H1 (cell line): ENCODE results near the gene TOR1B. TPM values are rescaled to one million over a fixed set of nuclear protein-coding genes. Genes with fewer than 3 reads are reported as not detected.

ENCODE experiments used
- CTCF ChIA-PET: fragments of 300-600 bp; sonication (Branson Sonifier 250); formaldehyde crosslinking; loops from one replicate; lab custom pipeline; 2021; ENCODE audit not compliant: partially characterized antibody; lab: Charles Lee
- POLR2A ChIA-PET: fragments of 300-600 bp; sonication (Branson Sonifier 250); formaldehyde crosslinking; loops from one replicate; lab custom pipeline; 2021; ENCODE audit warnings: inconsistent platforms; ENCODE audit not compliant: partially characterized antibody; lab: Charles Lee
- DNase-seq, 2 experiments: peaks; one replicate each; pipeline versions ENCODE4 v3.0.0 to v3.0.0-alpha.2; 2010 to 2022; ENCODE audit warnings: low spot score in 2 of 2, low read depth in 1 of 2, mixed read lengths in 1 of 2
- FAIRE-seq: peaks from 2 replicates; lab custom pipeline; 2011; peaks lifted over from hg19 to GRCh38; lab: Jason Lieb, UNC
- H2AFZ ChIP-seq: 2 replicates; pipeline ENCODE4 v1.8.1; 2012; ENCODE audit warnings: low read length, inconsistent platforms
- H2AK5ac ChIP-seq: 2 replicates; pipeline ENCODE4 v1.6.1; 2013; ENCODE audit warnings: low read depth, low read length
- H2BK120ac ChIP-seq: replicated peaks from 2 replicates; pipeline ENCODE3; 2013; ENCODE audit warnings: low read depth, low read length, inconsistent platforms
- H2BK12ac ChIP-seq: 2 replicates; pipeline ENCODE4 v1.6.1; 2013; ENCODE audit warnings: low read depth, low read length
- H2BK15ac ChIP-seq: 2 replicates; pipeline ENCODE4 v1.6.1; 2013; ENCODE audit warnings: low read length
- H2BK20ac ChIP-seq: 2 replicates; pipeline ENCODE4 v1.6.1; 2013; ENCODE audit warnings: low read length
- H2BK5ac ChIP-seq: 2 replicates; pipeline ENCODE4 v1.6.1; 2013; ENCODE audit warnings: low read depth, low read length
- H3K14ac ChIP-seq: 2 replicates; pipeline ENCODE4 v1.6.1; 2013; ENCODE audit warnings: inconsistent platforms; ENCODE audit not compliant: insufficient read length
- H3K18ac ChIP-seq: 2 replicates; pipeline ENCODE4 v1.6.1; 2013; ENCODE audit warnings: low read length; ENCODE audit errors: extremely low read depth
- H3K23ac ChIP-seq: 2 replicates; pipeline ENCODE4 v1.6.1; 2013; ENCODE audit warnings: inconsistent platforms; ENCODE audit not compliant: insufficient read length
- H3K23me2 ChIP-seq: 2 replicates; pipeline ENCODE4 v1.6.1; 2013; ENCODE audit warnings: low read depth, low read length
- H3K27ac ChIP-seq: 2 replicates; pipeline ENCODE4 v1.6.1; 2011; ENCODE audit warnings: low read depth, low read length, inconsistent platforms
- H3K27me3 ChIP-seq, 4 experiments: replicated peaks in 1 of 4; 1 replicate in 1 of 4; 2 replicates in 3 of 4; pipeline versions ENCODE4 v1.6.1 to v1.8.1; 2011 to 2013; ENCODE audit warnings: low read length in 3 of 4, mild to moderate bottlenecking in 3 of 4, inconsistent platforms in 2 of 4, mixed read lengths in 2 of 4, moderate library complexity in 1 of 4; ENCODE audit not compliant: control insufficient read depth in 3 of 4, insufficient read depth in 3 of 4; ENCODE audit errors: extremely low read depth in 1 of 4
- H3K36me3 ChIP-seq, 4 experiments: 2 replicates each; pipeline versions ENCODE4 v1.6.1 to v1.8.1; 2011 to 2013; ENCODE audit warnings: mild to moderate bottlenecking in 4 of 4, low read length in 3 of 4, moderate library complexity in 2 of 4, control low read depth in 1 of 4, inconsistent platforms in 1 of 4; ENCODE audit not compliant: insufficient read depth in 4 of 4, control insufficient read depth in 2 of 4
- H3K4ac ChIP-seq: replicated peaks from 2 replicates; pipeline ENCODE3; 2013; ENCODE audit warnings: low read length, low read depth, mixed read lengths, inconsistent platforms; ENCODE audit not compliant: insufficient read length
- H3K4me1 ChIP-seq, 4 experiments: replicated peaks in 1 of 4; 1 replicate in 1 of 4; 2 replicates in 3 of 4; pipeline versions ENCODE4 v1.6.1 to v1.8.1; 2011 to 2013; ENCODE audit warnings: low read length in 3 of 4, inconsistent platforms in 2 of 4, mixed read lengths in 1 of 4; ENCODE audit not compliant: insufficient read depth in 4 of 4, control insufficient read depth in 3 of 4
- H3K4me2 ChIP-seq, 2 experiments: 2 replicates each; pipeline versions ENCODE4 v1.6.1 to v1.8.1; 2011 to 2013; ENCODE audit warnings: low read depth in 2 of 2, low read length in 2 of 2, control low read depth in 1 of 2, inconsistent platforms in 1 of 2, mild to moderate bottlenecking in 1 of 2; ENCODE audit not compliant: insufficient read depth in 1 of 2
- H3K4me3 ChIP-seq, 4 experiments: fragments of 200-600, 300-600 bp in 1 of 4; sonication (generic), shearing (Covaris generic), sonication (Bioruptor Twin) in 1 of 4; 2 replicates each; pipeline versions ENCODE4 v1.5.1 to v1.8.1; 2011 to 2016; ENCODE audit warnings: low read length in 4 of 4, low read depth in 3 of 4, control low read depth in 2 of 4, inconsistent platforms in 2 of 4, mild to moderate bottlenecking in 2 of 4, mixed read lengths in 1 of 4, moderate library complexity in 1 of 4; ENCODE audit not compliant: insufficient read depth in 2 of 4; ENCODE audit errors: extremely low read depth in 1 of 4
- H3K56ac ChIP-seq: replicated peaks from 2 replicates; pipeline ENCODE3; 2013; ENCODE audit warnings: low read depth, mild to moderate bottlenecking, mixed read lengths, low read length, inconsistent platforms; ENCODE audit not compliant: insufficient read length
- H3K79me1 ChIP-seq: 2 replicates; pipeline ENCODE4 v1.6.1; 2013; ENCODE audit warnings: low read depth, low read length, control low read depth
- H3K79me2 ChIP-seq, 2 experiments: 2 replicates each; pipeline versions ENCODE4 v1.6.1 to v1.8.1; 2012 to 2013; ENCODE audit warnings: low read length in 2 of 2, mild to moderate bottlenecking in 2 of 2, inconsistent platforms in 1 of 2; ENCODE audit not compliant: insufficient read depth in 2 of 2, control insufficient read depth in 1 of 2
- H3K9ac ChIP-seq, 4 experiments: replicated peaks in 1 of 4; 1 replicate in 1 of 4; 2 replicates in 3 of 4; pipeline versions ENCODE4 v1.6.1 to v1.8.1; 2011 to 2013; ENCODE audit warnings: low read depth in 3 of 4, low read length in 3 of 4, control low read depth in 2 of 4, mild to moderate bottlenecking in 2 of 4, moderate library complexity in 2 of 4, inconsistent platforms in 1 of 4; ENCODE audit errors: extremely low read depth in 1 of 4
- H3K9me3 ChIP-seq, 2 experiments: 2 replicates each; pipeline versions ENCODE4 v1.6.1 to v1.8.1; 2012 to 2013; ENCODE audit warnings: mild to moderate bottlenecking in 2 of 2, moderate library complexity in 2 of 2, control low read depth in 1 of 2, inconsistent platforms in 1 of 2, low read depth in 1 of 2, low read length in 1 of 2, mixed read lengths in 1 of 2; ENCODE audit not compliant: insufficient read depth in 2 of 2
- H4K20me1 ChIP-seq, 2 experiments: replicated peaks in 1 of 2; 2 replicates each; pipeline versions ENCODE3 to v1.8.1; 2011 to 2013; ENCODE audit warnings: inconsistent platforms in 2 of 2, low read length in 2 of 2, mild to moderate bottlenecking in 1 of 2; ENCODE audit not compliant: insufficient read depth in 2 of 2, control insufficient read depth in 1 of 2
- H4K5ac ChIP-seq: 2 replicates; pipeline ENCODE4 v1.6.1; 2013; ENCODE audit warnings: low read length, low read depth, mixed read lengths, inconsistent platforms; ENCODE audit not compliant: insufficient read length
- H4K8ac ChIP-seq: 2 replicates; pipeline ENCODE4 v1.8.0; 2013; ENCODE audit warnings: mild to moderate bottlenecking, moderate library complexity, low read length, inconsistent platforms; ENCODE audit not compliant: insufficient read depth; ENCODE audit errors: extremely low read depth
- H4K91ac ChIP-seq: replicated peaks from 2 replicates; pipeline ENCODE3; 2013; ENCODE audit warnings: low read length, mixed read lengths, inconsistent platforms; ENCODE audit not compliant: insufficient read length
- EGR1 ChIP-seq: IDR thresholded peaks from 2 replicates; pipeline ENCODE4 v1.6.1; 2011; ENCODE audit warnings: low read depth, low read length, borderline replicate concordance
- SIRT6 ChIP-seq: IDR thresholded peaks from one replicate; pipeline ENCODE4 v1.7.1; 2012; ENCODE audit warnings: low read length, inconsistent platforms
- WGBS, 2 experiments: shearing (Covaris generic) in 1 of 2; methylation state at CpG; one replicate each; pipeline versions ENCODE4 v1.1.6 to v1.1.7; 2013 to 2015; ENCODE audit warnings: low lambda C conversion rate in 2 of 2, mixed read lengths in 2 of 2, inconsistent platforms in 1 of 2, low coverage in 1 of 2, missing lambda C conversion rate in 1 of 2; ENCODE audit not compliant: insufficient replicate concordance in 2 of 2, insufficient coverage in 1 of 2, insufficient read length in 1 of 2; ENCODE audit errors: extremely low coverage in 1 of 2, missing lambda C conversion rate in 1 of 2; 5-methylcytosine and 5-hydroxymethylcytosine counted together
- polyA plus RNA-seq, 7 experiments: library from polyadenylated mRNA; depleted of rRNA in 3 of 7; stranded (reverse) in 5 of 7; unstranded in 2 of 7; fragments of >200 nt in 5 of 7; fragments of 200-250 nt in 2 of 7; gene quantifications; 1 replicate in 5 of 7; 2 replicates in 1 of 7; 4 replicates in 1 of 7; pipeline versions ENCODE4 v1.2.1 to v1.2.3, GENCODE V29; 2011 to 2013; ENCODE audit warnings: missing spikeins in 2 of 7, mixed read lengths in 2 of 7
- total RNA-seq: library from RNA; stranded (reverse); fragmentation: NEBNext Ultra II Directional; extraction: Animal tissue kit (Norgen Biotek cat#: 25700); gene quantifications from 2 replicates; pipeline ENCODE4 v1.2.1, GENCODE V29; 2021
- TF ChIP-seq, protein P1 (sequence below): IDR thresholded peaks from 2 replicates; pipeline ENCODE4 v1.6.1; 2012; ENCODE audit warnings: inconsistent platforms

TOR1B gene
- total and polyA plus RNA-seq, 2 of the 8 experiments (the other 6 are each of a cell fraction or from before 2014, with no cell fraction given): 11.4 to 17.4 TPM

- Histone ChIP-seq H3K27me3 (no peaks in the 10 kb centered on the region), H2AFZ (no peak overlapping the region), H3K27ac (no peak overlapping the region), H3K36me3 (peaks cover 0 to 9% (median 1%) of the 10 kb centered on the region in 4 experiments; a peak in 2 of 8 replicates), H3K4me2 (no peak overlapping the region), H4K91ac (no peak overlapping the region), H2BK20ac (no peak overlapping the region), H2AK5ac (no peak overlapping the region), H2BK15ac (no peak overlapping the region), H3K14ac (no peak overlapping the region), H4K8ac (no peak overlapping the region), H4K20me1 (peaks cover 2% of the 10 kb centered on the region in 2 experiments), H3K4me1 (no peaks in the 10 kb centered on the region), H3K9me3 (no peaks in the 10 kb centered on the region), H3K18ac (no peak overlapping the region), H3K4ac (no peak overlapping the region), H3K23me2 (no peaks in the 10 kb centered on the region), H2BK12ac (no peak overlapping the region), H4K5ac (no peak overlapping the region), H2BK5ac (no peak overlapping the region), H3K4me3 (no peak overlapping the region), H3K56ac (no peak overlapping the region), H3K9ac (no peak overlapping the region), H2BK120ac (no peak overlapping the region), H3K23ac (no peak overlapping the region), H3K79me2 (no peaks in the 10 kb centered on the region), H3K79me1 (no peaks in the 10 kb centered on the region; the same call in 1 of the 2 replicates)
- POLR2A ChIA-PET: interaction anchor here (0.6 kb wide), 1 partner anchor 15 kb away, joined by 3 read pairs; the partner anchor contains the start of genes C9orf78 and USP20
- 98% methylated on average over 6 of the region's 6 CpGs; no CpG with 5 or more reads in 1 of the 2 experiments for WGBS, 2 experiments
- CTCF ChIA-PET: interaction anchor here (0.6 to 1.4 kb wide), 3 partner anchors 9 to 256 kb away, joined by 3 read pairs; no protein-coding TSS in a partner anchor
- FAIRE-seq (no peak), DNase-seq (no peak)
- TF ChIP-seq SIRT6: no peak
- TF ChIP-seq, protein P1, sequence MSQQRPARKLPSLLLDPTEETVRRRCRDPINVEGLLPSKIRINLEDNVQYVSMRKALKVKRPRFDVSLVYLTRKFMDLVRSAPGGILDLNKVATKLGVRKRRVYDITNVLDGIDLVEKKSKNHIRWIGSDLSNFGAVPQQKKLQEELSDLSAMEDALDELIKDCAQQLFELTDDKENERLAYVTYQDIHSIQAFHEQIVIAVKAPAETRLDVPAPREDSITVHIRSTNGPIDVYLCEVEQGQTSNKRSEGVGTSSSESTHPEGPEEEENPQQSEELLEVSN: no peak
- TF ChIP-seq EGR1: no peak
These were observed 46.9 kb downstream of the TOR1B start for GRCh38 chr9:129849901-129850300.
